Measurements from ENCODE around the gene BCAR3.

The BCAR3 gene

GRCh38 chr1:93681101-93681988 is at the start of gene BCAR3:
BCAR3 (minus strand) TSS chr1:93681837; CDS start chr1:93674930, 6,907 bp downstream.
- no peak for DNase-seq

- no peak for DNase-seq
These were observed 49.0 kb upstream of the BCAR3 start for GRCh38 chr1:93730621-93731020.

- DNase-seq: no peak
These were observed 48.3 kb upstream of the BCAR3 start for GRCh38 chr1:93729906-93730305.

GRCh38 chr1:93729502-93729901 is 47.9 kb upstream of the BCAR3 start:
- DNase-seq: no peak

- DNase-seq: no peak
These were observed 47.0 kb upstream of the BCAR3 start for GRCh38 chr1:93728480-93729131.

- DNase-seq: no peak
These were observed 42.2 kb upstream of the BCAR3 start for GRCh38 chr1:93723733-93724270.

- DNase-seq: no peak
These were observed 41.5 kb upstream of the BCAR3 start for GRCh38 chr1:93723110-93723509.

GRCh38 chr1:93722081-93723031 is 40.7 kb upstream of the BCAR3 start:
- no peak for DNase-seq

GRCh38 chr1:93720956-93721626 is 39.5 kb upstream of the BCAR3 start:
- DNase-seq: no peak

GRCh38 chr1:93717640-93718039 is 36.0 kb upstream of the BCAR3 start:
- no peak for DNase-seq

- peak in 1 of 2 donors; percentile 9 for DNase-seq
These were observed 35.3 kb upstream of the BCAR3 start for GRCh38 chr1:93716941-93717368.

GRCh38 chr1:93716163-93716562 is 34.5 kb upstream of the BCAR3 start:
- no peak for DNase-seq

- no peak for DNase-seq
These were observed 34.0 kb upstream of the BCAR3 start for GRCh38 chr1:93715529-93716126.

- DNase-seq: no peak
These were observed 32.7 kb upstream of the BCAR3 start for GRCh38 chr1:93714356-93714755.

GRCh38 chr1:93713341-93713740 is 31.7 kb upstream of the BCAR3 start:
- DNase-seq: no peak

GRCh38 chr1:93712741-93713140 is 31.1 kb upstream of the BCAR3 start:
- DNase-seq: no peak

GRCh38 chr1:93710499-93711453 is 29.1 kb upstream of the BCAR3 start:
- DNase-seq: no peak

- DNase-seq: no peak
These were observed 27.3 kb upstream of the BCAR3 start for GRCh38 chr1:93708734-93709481.

GRCh38 chr1:93707956-93708355 is 26.3 kb upstream of the BCAR3 start:
- DNase-seq: no peak
